ENCODE data around the gene SLC6A6. TPM values are rescaled to one million over a fixed set of nuclear protein-coding genes. Genes with fewer than 3 reads are reported as not detected.

SLC6A6 gene
- total RNA-seq, 1 donor from 2014 or later, result 5.7 TPM

- no peaks in the 10 kb centered on the region for H3K27me3 ChIP-seq (ENCODE audit: control insufficient read depth in 3 of 3, insufficient read depth in 3 of 3, low read length in 3 of 3)
- no peak overlapping the region for H3K9ac ChIP-seq (ENCODE audit: low read depth in 1 of 3, low read length in 3 of 3)
- H3K9me3 ChIP-seq (ENCODE audit: control insufficient read depth in 3 of 3, low read length in 3 of 3), result no peaks in the 10 kb centered on the region
- no peaks in the 10 kb centered on the region for H3K4me1 ChIP-seq (ENCODE audit: control insufficient read depth in 3 of 3, insufficient read depth in 3 of 3, low read length in 3 of 3)
- no peak overlapping the region for H3K27ac ChIP-seq (ENCODE audit: low read depth, low read length)
- H3K36me3 ChIP-seq (ENCODE audit: control insufficient read depth in 3 of 3, insufficient read depth in 3 of 3, low read length in 3 of 3), result peaks cover 43 to 88% (median 58%) of the 10 kb centered on the region in 3 donors
- H3K4me3 ChIP-seq (ENCODE audit: low read length in 3 of 3), result no peak overlapping the region
These were observed 94.9 kb downstream of the SLC6A6 start for GRCh38 chr3:14497321-14497720.

GRCh38 chr3:14502472-14502871 lies 100.1 kb downstream of the SLC6A6 start:
- H3K36me3 ChIP-seq (ENCODE audit: control insufficient read depth in 3 of 3, insufficient read depth in 3 of 3, low read length in 3 of 3), result peaks cover 45 to 90% (median 65%) of the 10 kb centered on the region in 3 donors
- no peaks in the 10 kb centered on the region for H3K27me3 ChIP-seq (ENCODE audit: control insufficient read depth in 3 of 3, insufficient read depth in 3 of 3, low read length in 3 of 3)
- no peaks in the 10 kb centered on the region for H3K4me1 ChIP-seq (ENCODE audit: control insufficient read depth in 3 of 3, insufficient read depth in 3 of 3, low read length in 3 of 3)
- no peak overlapping the region for H3K9ac ChIP-seq (ENCODE audit: low read depth in 1 of 3, low read length in 3 of 3)
- H3K27ac ChIP-seq (ENCODE audit: low read depth, low read length), result no peak overlapping the region
- H3K9me3 ChIP-seq (ENCODE audit: control insufficient read depth in 3 of 3, low read length in 3 of 3), result peaks cover 4 to 6% (median 5%) of the 10 kb centered on the region in 3 donors
- no peak overlapping the region for H3K4me3 ChIP-seq (ENCODE audit: low read length in 3 of 3)

- Histone ChIP-seq H3K9ac (ENCODE audit: low read depth in 1 of 3, low read length in 3 of 3) (no peak overlapping the region), H3K4me3 (ENCODE audit: low read length in 3 of 3) (no peak overlapping the region), H3K27ac (ENCODE audit: low read depth, low read length) (no peak overlapping the region), H3K27me3 (ENCODE audit: control insufficient read depth in 3 of 3, insufficient read depth in 3 of 3, low read length in 3 of 3) (no peaks in the 10 kb centered on the region), H3K36me3 (ENCODE audit: control insufficient read depth in 3 of 3, insufficient read depth in 3 of 3, low read length in 3 of 3) (peaks cover 42 to 85% (median 63%) of the 10 kb centered on the region in 3 donors), H3K4me1 (ENCODE audit: control insufficient read depth in 3 of 3, insufficient read depth in 3 of 3, low read length in 3 of 3) (no peaks in the 10 kb centered on the region), H3K9me3 (ENCODE audit: control insufficient read depth in 3 of 3, low read length in 3 of 3) (peaks cover 4 to 6% (median 5%) of the 10 kb centered on the region in 3 donors)
These were observed 100.8 kb downstream of the SLC6A6 start for GRCh38 chr3:14503033-14503705.

- H3K9me3 ChIP-seq (ENCODE audit: control insufficient read depth in 3 of 3, low read length in 3 of 3), result peaks cover 4 to 6% (median 5%) of the 10 kb centered on the region in 3 donors
- H3K4me3 ChIP-seq (ENCODE audit: low read length in 3 of 3), result no peak overlapping the region
- no peaks in the 10 kb centered on the region for H3K4me1 ChIP-seq (ENCODE audit: control insufficient read depth in 3 of 3, insufficient read depth in 3 of 3, low read length in 3 of 3)
- H3K9ac ChIP-seq (ENCODE audit: low read depth in 1 of 3, low read length in 3 of 3), result no peak overlapping the region
- no peak overlapping the region for H3K27ac ChIP-seq (ENCODE audit: low read depth, low read length)
- no peaks in the 10 kb centered on the region for H3K27me3 ChIP-seq (ENCODE audit: control insufficient read depth in 3 of 3, insufficient read depth in 3 of 3, low read length in 3 of 3)
- peaks cover 42 to 80% (median 59%) of the 10 kb centered on the region in 3 donors for H3K36me3 ChIP-seq (ENCODE audit: control insufficient read depth in 3 of 3, insufficient read depth in 3 of 3, low read length in 3 of 3)
These were observed 101.3 kb downstream of the SLC6A6 start for GRCh38 chr3:14503706-14504065.

- H3K4me3 ChIP-seq (ENCODE audit: low read length in 3 of 3), result no peak overlapping the region
- H3K27ac ChIP-seq (ENCODE audit: low read depth, low read length), result no peak overlapping the region
- H3K4me1 ChIP-seq (ENCODE audit: control insufficient read depth in 3 of 3, insufficient read depth in 3 of 3, low read length in 3 of 3), result peaks cover 3 to 7% (median 6%) of the 10 kb centered on the region in 3 donors
- peaks cover 38 to 71% (median 50%) of the 10 kb centered on the region in 3 donors for H3K36me3 ChIP-seq (ENCODE audit: control insufficient read depth in 3 of 3, insufficient read depth in 3 of 3, low read length in 3 of 3)
- peaks cover 4 to 6% (median 5%) of the 10 kb centered on the region in 3 donors for H3K9me3 ChIP-seq (ENCODE audit: control insufficient read depth in 3 of 3, low read length in 3 of 3)
- H3K9ac ChIP-seq (ENCODE audit: low read depth in 1 of 3, low read length in 3 of 3), result no peak overlapping the region
- H3K27me3 ChIP-seq (ENCODE audit: control insufficient read depth in 3 of 3, insufficient read depth in 3 of 3, low read length in 3 of 3), result no peaks in the 10 kb centered on the region
These were observed 102.8 kb downstream of the SLC6A6 start for GRCh38 chr3:14505001-14505802.

- H3K36me3 ChIP-seq (ENCODE audit: control insufficient read depth in 3 of 3, insufficient read depth in 3 of 3, low read length in 3 of 3), result peaks cover 40 to 66% (median 50%) of the 10 kb centered on the region in 3 donors
- no peak overlapping the region for H3K9ac ChIP-seq (ENCODE audit: low read depth in 1 of 3, low read length in 3 of 3)
- H3K4me3 ChIP-seq (ENCODE audit: low read length in 3 of 3), result no peak overlapping the region
- H3K4me1 ChIP-seq (ENCODE audit: control insufficient read depth in 3 of 3, insufficient read depth in 3 of 3, low read length in 3 of 3), result peaks cover 3 to 7% (median 6%) of the 10 kb centered on the region in 3 donors
- no peak overlapping the region for H3K27ac ChIP-seq (ENCODE audit: low read depth, low read length)
- H3K27me3 ChIP-seq (ENCODE audit: control insufficient read depth in 3 of 3, insufficient read depth in 3 of 3, low read length in 3 of 3), result no peaks in the 10 kb centered on the region
- peaks cover 4 to 6% (median 5%) of the 10 kb centered on the region in 3 donors for H3K9me3 ChIP-seq (ENCODE audit: control insufficient read depth in 3 of 3, low read length in 3 of 3)
These were observed 103.5 kb downstream of the SLC6A6 start for GRCh38 chr3:14505803-14506500.

- H3K36me3 ChIP-seq (ENCODE audit: control insufficient read depth in 3 of 3, insufficient read depth in 3 of 3, low read length in 3 of 3), result peaks cover 45 to 67% (median 55%) of the 10 kb centered on the region in 3 donors
- H3K9ac ChIP-seq (ENCODE audit: low read depth in 1 of 3, low read length in 3 of 3), result no peak overlapping the region
- H3K27me3 ChIP-seq (ENCODE audit: control insufficient read depth in 3 of 3, insufficient read depth in 3 of 3, low read length in 3 of 3), result no peaks in the 10 kb centered on the region
- no peak overlapping the region for H3K27ac ChIP-seq (ENCODE audit: low read depth, low read length)
- H3K4me1 ChIP-seq (ENCODE audit: control insufficient read depth in 3 of 3, insufficient read depth in 3 of 3, low read length in 3 of 3), result peaks cover 3 to 8% (median 7%) of the 10 kb centered on the region in 3 donors
- H3K4me3 ChIP-seq (ENCODE audit: low read length in 3 of 3), result no peak overlapping the region
- peaks cover 4 to 6% (median 5%) of the 10 kb centered on the region in 3 donors for H3K9me3 ChIP-seq (ENCODE audit: control insufficient read depth in 3 of 3, low read length in 3 of 3)
These were observed 104.4 kb downstream of the SLC6A6 start for GRCh38 chr3:14506626-14507304.

GRCh38 chr3:14507305-14507741 lies 104.9 kb downstream of the SLC6A6 start:
- peaks cover 45 to 69% (median 55%) of the 10 kb centered on the region in 3 donors for H3K36me3 ChIP-seq (ENCODE audit: control insufficient read depth in 3 of 3, insufficient read depth in 3 of 3, low read length in 3 of 3)
- H3K4me3 ChIP-seq (ENCODE audit: low read length in 3 of 3), result no peak overlapping the region
- H3K27ac ChIP-seq (ENCODE audit: low read depth, low read length), result no peak overlapping the region
- no peak overlapping the region for H3K9ac ChIP-seq (ENCODE audit: low read depth in 1 of 3, low read length in 3 of 3)
- peaks cover 4 to 6% (median 5%) of the 10 kb centered on the region in 3 donors for H3K9me3 ChIP-seq (ENCODE audit: control insufficient read depth in 3 of 3, low read length in 3 of 3)
- peaks cover 3 to 12% (median 7%) of the 10 kb centered on the region in 3 donors for H3K4me1 ChIP-seq (ENCODE audit: control insufficient read depth in 3 of 3, insufficient read depth in 3 of 3, low read length in 3 of 3)
- no peaks in the 10 kb centered on the region for H3K27me3 ChIP-seq (ENCODE audit: control insufficient read depth in 3 of 3, insufficient read depth in 3 of 3, low read length in 3 of 3)

GRCh38 chr3:14507757-14508504 lies 105.5 kb downstream of the SLC6A6 start:
- H3K4me1 ChIP-seq (ENCODE audit: control insufficient read depth in 3 of 3, insufficient read depth in 3 of 3, low read length in 3 of 3), result peaks cover 3 to 12% (median 7%) of the 10 kb centered on the region in 3 donors
- H3K9ac ChIP-seq (ENCODE audit: low read depth in 1 of 3, low read length in 3 of 3), result no peak overlapping the region
- peaks cover 3 to 4% (median 3%) of the 10 kb centered on the region in 3 donors for H3K9me3 ChIP-seq (ENCODE audit: control insufficient read depth in 3 of 3, low read length in 3 of 3)
- no peaks in the 10 kb centered on the region for H3K27me3 ChIP-seq (ENCODE audit: control insufficient read depth in 3 of 3, insufficient read depth in 3 of 3, low read length in 3 of 3)
- no peak overlapping the region for H3K27ac ChIP-seq (ENCODE audit: low read depth, low read length)
- H3K4me3 ChIP-seq (ENCODE audit: low read length in 3 of 3), result no peak overlapping the region
- peaks cover 44 to 68% (median 48%) of the 10 kb centered on the region in 3 donors for H3K36me3 ChIP-seq (ENCODE audit: control insufficient read depth in 3 of 3, insufficient read depth in 3 of 3, low read length in 3 of 3)

All from skeletal muscle tissue (tissue), 4 donors.